HuH-7 (cell line): ENCODE data around the gene NAGLU.
"Not testable (repeated sequence)": the region's sequence is repeated elsewhere in the genome, so short reads cannot be mapped to it uniquely, and the experiment has no call there.

Source experiments
- DNase-seq: peaks from one replicate; pipeline ENCODE4 v3.0.0; 2011; ENCODE audit warnings: low spot score

The NAGLU gene

GRCh38 chr17:42521666-42522262 lies 14.3 kb upstream of the NAGLU start:
- no peak for DNase-seq

- no peak for DNase-seq
Measured at GRCh38 chr17:42522263-42522790, 13.7 kb upstream of the NAGLU start.

GRCh38 chr17:42522798-42523278 lies 13.2 kb upstream of the NAGLU start:
- no peak for DNase-seq

GRCh38 chr17:42525221-42525620 lies 10.8 kb upstream of the NAGLU start:
- no peak for DNase-seq

- no peak for DNase-seq
Measured at GRCh38 chr17:42526031-42526444, 10.0 kb upstream of the NAGLU start.

- no peak for DNase-seq
Measured at GRCh38 chr17:42527932-42528331, 8.1 kb upstream of the NAGLU start.

- DNase-seq = no peak
Measured at GRCh38 chr17:42529061-42529460, 7.0 kb upstream of the NAGLU start.

GRCh38 chr17:42530952-42531454 lies 5.0 kb upstream of the NAGLU start:
- peak; percentile 65 for DNase-seq

GRCh38 chr17:42531455-42532354 lies 4.3 kb upstream of the NAGLU start:
- peak; percentile 61 for DNase-seq

- no peak for DNase-seq
Measured at GRCh38 chr17:42535155-42536047, 640 bp upstream of the NAGLU start.

GRCh38 chr17:42536372-42537155 lies 523 bp downstream of the NAGLU start:
- peak; percentile 95 for DNase-seq

- DNase-seq = no peak
Measured at GRCh38 chr17:42537156-42537805, 1.2 kb downstream of the NAGLU start.

GRCh38 chr17:42537826-42538451 lies 1.9 kb downstream of the NAGLU start:
- DNase-seq = no peak

- no peak for DNase-seq
Measured at GRCh38 chr17:42538482-42538881, 2.4 kb downstream of the NAGLU start.

GRCh38 chr17:42540558-42540957 lies 4.5 kb downstream of the NAGLU start:
- DNase-seq = not testable (repeated sequence)

GRCh38 chr17:42541041-42541833 lies 5.2 kb downstream of the NAGLU start:
- peak; percentile 50 for DNase-seq

- no peak for DNase-seq
Measured at GRCh38 chr17:42543190-42544079, 7.4 kb downstream of the NAGLU start.

GRCh38 chr17:42544874-42545283 lies 8.8 kb downstream of the NAGLU start:
- DNase-seq = no peak
